ENCODE data around the gene PHOSPHO2. TPM values are rescaled to one million over a fixed set of nuclear protein-coding genes. Genes with fewer than 3 reads are reported as not detected.

The PHOSPHO2 gene
- total and polyA plus RNA-seq, 2 donors = 4.6 to 15.8 TPM

DNA sequence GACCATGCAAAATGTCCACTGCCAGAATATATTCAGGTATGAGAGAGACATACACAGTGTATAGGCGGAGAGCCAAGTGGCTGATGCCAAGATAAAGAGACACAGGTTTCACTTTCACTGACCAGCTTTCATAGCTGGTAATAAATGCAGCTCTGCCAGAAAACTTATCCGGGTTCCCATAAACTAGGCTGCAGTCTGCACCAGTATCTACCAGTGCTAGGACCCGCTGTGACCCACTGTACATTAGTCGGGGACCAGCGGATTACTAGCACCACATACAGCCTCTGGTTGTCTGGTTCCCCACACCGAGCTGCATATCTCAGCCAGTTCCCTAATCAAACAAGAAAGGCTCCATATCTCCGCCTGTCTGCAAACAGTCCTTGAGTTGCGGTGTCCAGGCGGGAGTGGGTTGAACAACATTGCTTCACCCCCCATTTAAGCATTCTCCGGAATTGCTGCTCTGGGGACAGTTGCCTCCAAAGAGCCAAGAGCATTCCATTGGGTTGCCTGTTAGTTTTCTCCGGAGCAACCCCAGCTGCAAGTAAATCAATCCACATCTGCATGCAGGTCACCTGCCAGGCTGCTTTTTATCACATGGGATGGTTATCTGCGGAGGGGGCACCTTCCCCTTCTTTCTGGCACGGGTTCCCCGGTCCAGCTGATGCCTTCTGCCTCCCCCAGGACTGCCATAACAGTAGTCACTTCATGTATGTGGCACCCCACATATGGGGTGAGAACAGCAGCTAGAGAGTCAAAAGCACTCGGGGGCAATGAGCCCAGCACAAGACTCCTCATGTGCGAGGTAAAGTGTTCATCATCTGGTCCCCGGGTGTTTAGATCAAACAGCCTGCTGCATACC lies 21.3 kb downstream of the PHOSPHO2 start:
- Histone ChIP-seq H3K36me3 (ENCODE audit: insufficient read depth) (no peaks in the 10 kb centered on the region), H3K4me3 (ENCODE audit: low read depth, low read length) (peak overlapping the region; percentile 6), H3K4me1 (ENCODE audit: insufficient read depth) (no peaks in the 10 kb centered on the region), H3K27ac (ENCODE audit: low read depth) (no peak overlapping the region)
- 18% methylated on average over 17 of the region's 17 CpGs for WGBS
- DNase-seq (ENCODE audit: extremely low spot score) = peak; percentile 41

DNA sequence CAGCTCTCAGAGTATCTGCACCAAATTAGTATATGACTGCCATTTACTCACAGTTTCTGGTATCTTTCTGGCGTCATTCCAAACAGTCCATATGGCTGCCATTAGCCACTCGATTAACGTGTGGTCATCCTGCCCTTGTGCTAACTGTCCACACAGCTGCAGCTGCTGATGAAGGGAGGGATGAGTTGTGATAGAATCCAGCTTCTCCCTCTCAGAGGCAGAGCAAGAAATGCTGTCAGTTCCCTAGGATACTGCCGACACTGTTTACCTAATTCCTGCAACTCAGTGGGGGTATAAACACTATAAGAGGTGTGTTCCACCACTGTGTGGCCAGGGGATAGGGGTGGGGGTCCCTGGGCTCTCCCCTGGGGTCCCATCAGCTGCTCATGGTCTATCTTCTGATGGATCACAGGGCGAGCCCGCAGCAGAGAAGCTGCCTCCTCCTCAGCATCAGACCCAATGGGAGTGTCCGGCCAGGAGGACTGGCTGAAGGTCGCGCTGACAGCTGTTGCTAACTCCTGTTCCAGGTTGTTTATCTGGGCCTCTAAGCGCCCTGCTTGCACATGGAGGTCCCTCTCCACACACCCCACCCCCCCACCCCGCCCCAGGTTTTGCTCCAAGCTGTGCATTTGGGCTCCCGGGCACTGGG lies 22.1 kb downstream of the PHOSPHO2 start:
- no peaks in the 10 kb centered on the region for H3K36me3 ChIP-seq (ENCODE audit: insufficient read depth)
- 22% methylated on average over 12 of the region's 12 CpGs for WGBS
- H3K27ac ChIP-seq (ENCODE audit: low read depth) = no peak overlapping the region
- DNase-seq (ENCODE audit: extremely low spot score) = peak; percentile 59
- no peak overlapping the region for H3K4me3 ChIP-seq (ENCODE audit: low read depth, low read length)
- no peaks in the 10 kb centered on the region for H3K4me1 ChIP-seq (ENCODE audit: insufficient read depth)

DNA sequence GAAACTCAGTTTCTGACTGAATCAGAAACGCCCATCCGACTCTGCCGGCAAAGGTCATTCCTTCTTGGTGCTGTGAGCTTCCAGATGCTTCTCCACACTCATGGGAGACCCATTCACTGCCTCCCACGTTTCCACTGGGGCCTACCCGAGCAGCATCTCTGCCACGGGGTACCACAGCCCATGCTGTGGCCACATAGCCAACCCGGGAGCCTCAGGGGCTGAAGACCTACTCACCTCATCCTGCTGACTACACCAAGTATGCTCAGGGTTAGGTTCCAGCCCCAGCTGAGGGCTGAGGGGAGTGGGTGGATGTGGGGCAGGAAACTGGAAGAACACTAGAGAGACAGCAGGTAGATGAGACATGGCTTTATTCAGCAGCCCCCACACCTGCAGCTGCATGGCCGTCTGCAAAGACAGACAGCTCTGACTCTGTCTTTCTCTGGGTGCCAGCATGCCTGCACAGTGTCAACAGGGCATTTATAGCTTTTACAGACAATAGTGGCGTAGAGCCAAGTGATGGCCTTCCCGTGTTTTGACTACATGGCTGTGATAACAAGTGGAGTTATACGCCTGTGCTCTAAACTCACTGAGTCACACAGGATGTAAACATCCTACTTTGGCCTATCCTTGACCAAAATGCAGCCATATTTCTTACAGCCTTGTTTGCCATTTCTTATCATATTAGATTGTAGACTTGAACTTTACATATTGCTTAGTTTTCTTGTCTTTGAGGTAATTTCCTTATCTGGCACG lies 22.8 kb downstream of the PHOSPHO2 start:
- peak; percentile 36 for DNase-seq (ENCODE audit: extremely low spot score)
- no peaks in the 10 kb centered on the region for H3K4me1 ChIP-seq (ENCODE audit: insufficient read depth)
- no peak overlapping the region for H3K27ac ChIP-seq (ENCODE audit: low read depth)
- 57% methylated on average over 12 of the region's 12 CpGs for WGBS
- no peaks in the 10 kb centered on the region for H3K36me3 ChIP-seq (ENCODE audit: insufficient read depth)
- H3K4me3 ChIP-seq (ENCODE audit: low read depth, low read length) = no peak overlapping the region

DNA sequence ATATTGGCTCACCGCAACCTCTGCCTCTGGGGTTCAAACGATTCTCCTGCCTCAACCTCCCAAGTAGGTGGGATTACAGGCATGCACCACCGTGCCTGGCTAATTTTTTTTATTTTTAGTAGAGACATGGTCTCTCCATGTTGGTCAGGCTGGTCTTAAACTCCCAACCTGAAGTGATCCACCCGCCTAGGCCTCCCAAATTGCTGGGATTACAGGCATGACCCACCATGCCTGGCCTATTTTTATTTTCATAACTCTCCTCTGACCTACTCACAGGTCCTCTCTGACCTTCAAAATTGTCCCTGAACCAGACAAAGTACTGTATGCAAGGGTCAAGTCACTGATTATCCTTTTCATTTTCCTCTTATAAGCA lies 23.4 kb downstream of the PHOSPHO2 start:
- no peaks in the 10 kb centered on the region for H3K4me1 ChIP-seq (ENCODE audit: insufficient read depth)
- WGBS = 81% methylated on average over 4 of the region's 4 CpGs
- H3K27ac ChIP-seq (ENCODE audit: low read depth) = no peak overlapping the region
- no peak overlapping the region for H3K4me3 ChIP-seq (ENCODE audit: low read depth, low read length)
- H3K36me3 ChIP-seq (ENCODE audit: insufficient read depth) = no peaks in the 10 kb centered on the region
- no peak for DNase-seq (ENCODE audit: extremely low spot score)

DNA sequence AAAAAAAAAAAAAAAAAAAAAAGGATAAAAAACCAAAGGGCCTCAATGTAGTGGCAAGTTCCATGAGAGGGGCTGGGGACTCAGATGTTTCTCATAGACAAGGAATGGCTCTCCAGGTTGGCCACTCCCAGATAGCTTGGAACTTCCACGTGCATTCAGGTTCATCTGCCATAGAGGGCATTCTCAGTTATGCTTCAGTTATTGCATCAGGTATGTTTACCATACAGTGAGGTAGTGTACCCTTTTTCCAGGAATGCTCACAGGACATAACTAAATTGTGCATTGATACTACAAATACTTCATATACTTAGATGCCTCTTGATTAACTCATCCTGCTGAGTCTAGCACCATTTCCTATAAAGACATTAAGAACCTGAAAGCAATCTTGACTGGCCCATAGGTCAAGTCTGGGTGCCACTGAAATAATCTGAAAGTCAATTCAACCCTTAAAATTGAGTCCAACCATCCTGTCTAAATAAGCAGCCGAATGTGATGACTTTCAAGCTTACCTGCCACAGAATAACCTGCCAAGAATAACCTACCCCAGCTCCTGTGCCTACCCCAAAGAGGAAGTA lies 24.7 kb downstream of the PHOSPHO2 start:
- no peaks in the 10 kb centered on the region for H3K36me3 ChIP-seq (ENCODE audit: insufficient read depth)
- H3K27ac ChIP-seq (ENCODE audit: low read depth) = no peak overlapping the region
- WGBS = 89% methylated on average over 2 of the region's 2 CpGs
- no peak for DNase-seq (ENCODE audit: extremely low spot score)
- no peak overlapping the region for H3K4me3 ChIP-seq (ENCODE audit: low read depth, low read length)
- H3K4me1 ChIP-seq (ENCODE audit: insufficient read depth) = no peaks in the 10 kb centered on the region

DNA sequence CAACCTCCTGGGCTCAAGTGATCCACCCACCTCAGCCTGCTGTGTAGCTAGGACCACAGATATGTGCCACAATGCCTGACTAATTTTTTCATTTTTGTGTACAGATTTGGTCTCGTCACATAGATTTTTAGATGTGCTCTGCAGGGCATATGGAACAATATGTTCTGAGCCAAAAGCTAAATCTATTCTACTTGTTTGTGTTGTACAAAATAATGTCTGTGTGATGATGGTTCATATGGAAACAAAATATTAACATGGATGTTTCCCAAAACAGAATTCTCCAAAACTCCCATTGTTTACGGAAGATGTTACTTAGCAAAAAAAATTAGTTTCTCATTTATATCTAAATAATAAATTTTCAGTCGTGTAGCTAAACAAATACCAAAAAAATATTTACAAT lies 26.7 kb downstream of the PHOSPHO2 start:
- no peaks in the 10 kb centered on the region for H3K36me3 ChIP-seq (ENCODE audit: insufficient read depth)
- H3K4me3 ChIP-seq (ENCODE audit: low read depth, low read length) = no peak overlapping the region
- 51% methylated on average over 3 of the region's 3 CpGs for WGBS
- H3K27ac ChIP-seq (ENCODE audit: low read depth) = no peak overlapping the region
- no peak for DNase-seq (ENCODE audit: extremely low spot score)
- H3K4me1 ChIP-seq (ENCODE audit: insufficient read depth) = no peaks in the 10 kb centered on the region

DNA sequence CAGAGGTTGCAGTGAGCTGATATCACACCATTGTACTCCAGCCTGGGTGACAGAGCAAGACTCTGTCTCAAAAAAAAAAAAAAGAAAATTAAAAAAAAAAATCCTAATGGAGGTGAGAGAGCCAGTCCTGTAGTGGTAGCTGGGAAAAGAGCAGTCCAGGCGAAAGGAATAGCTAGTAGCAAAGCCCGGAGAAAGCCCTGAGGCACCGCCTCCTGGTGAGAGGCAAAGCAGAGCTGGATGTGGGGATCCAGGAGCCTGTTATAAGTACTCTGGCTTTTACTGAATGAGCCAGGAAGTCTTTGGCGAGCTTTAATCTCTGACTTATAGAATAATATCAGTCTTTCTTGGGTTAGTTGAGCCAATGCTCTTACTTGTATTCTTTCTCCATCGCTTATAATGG lies 32.8 kb downstream of the PHOSPHO2 start:
- H3K4me1 ChIP-seq (ENCODE audit: insufficient read depth) = no peaks in the 10 kb centered on the region
- no peak for DNase-seq (ENCODE audit: extremely low spot score)
- no peaks in the 10 kb centered on the region for H3K36me3 ChIP-seq (ENCODE audit: insufficient read depth)
- WGBS = 85% methylated on average over 5 of the region's 5 CpGs
- no peak overlapping the region for H3K27ac ChIP-seq (ENCODE audit: low read depth)
- H3K4me3 ChIP-seq (ENCODE audit: low read depth, low read length) = no peak overlapping the region

DNA sequence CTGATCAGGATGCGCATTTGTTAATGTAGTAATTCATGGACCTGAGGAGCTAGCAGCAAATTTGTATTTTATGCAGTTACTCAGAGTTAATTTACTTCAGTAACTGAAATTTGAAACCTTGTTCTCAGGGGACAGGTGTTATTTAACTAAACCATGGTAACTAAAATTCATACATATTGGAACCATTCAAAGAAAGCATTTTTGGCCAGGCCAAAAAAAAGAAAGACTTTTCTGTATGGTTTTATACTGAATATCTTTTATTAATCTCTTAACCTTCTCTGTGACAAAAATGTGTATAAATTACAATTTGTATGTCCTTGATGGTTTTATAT lies 35.0 kb downstream of the PHOSPHO2 start:
- no peak for DNase-seq (ENCODE audit: extremely low spot score)
- H3K27ac ChIP-seq (ENCODE audit: low read depth) = no peak overlapping the region
- no peak overlapping the region for H3K4me3 ChIP-seq (ENCODE audit: low read depth, low read length)
- no peaks in the 10 kb centered on the region for H3K36me3 ChIP-seq (ENCODE audit: insufficient read depth)
- H3K4me1 ChIP-seq (ENCODE audit: insufficient read depth) = no peaks in the 10 kb centered on the region
- WGBS = 95% methylated on average over 1 of the region's 1 CpG

DNA sequence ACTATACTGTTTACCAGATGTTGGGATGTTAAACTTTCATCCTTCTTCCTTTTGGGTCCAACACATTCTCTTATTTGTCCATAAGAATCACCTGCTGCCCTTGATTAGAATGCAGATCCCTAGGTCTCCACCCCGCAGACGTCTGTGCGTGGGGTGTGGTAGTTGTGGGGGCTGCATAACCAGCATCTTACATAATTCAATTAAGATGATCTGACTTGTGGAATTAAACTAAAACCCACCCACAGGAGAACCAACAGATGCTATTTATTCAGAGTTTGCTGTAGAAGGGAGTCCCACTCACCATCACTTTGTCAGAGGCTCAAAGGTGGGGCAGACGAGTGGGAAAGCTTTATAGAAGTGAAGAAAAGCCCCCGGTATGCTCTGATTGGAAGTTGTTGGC lies 37.8 kb downstream of the PHOSPHO2 start:
- Histone ChIP-seq H3K36me3 (ENCODE audit: insufficient read depth) (no peaks in the 10 kb centered on the region), H3K27ac (ENCODE audit: low read depth) (no peak overlapping the region), H3K4me3 (ENCODE audit: low read depth, low read length) (no peak overlapping the region), H3K4me1 (ENCODE audit: insufficient read depth) (no peaks in the 10 kb centered on the region)
- DNase-seq (ENCODE audit: extremely low spot score) = no peak
- WGBS = 54% methylated on average over 5 of the region's 5 CpGs

DNA sequence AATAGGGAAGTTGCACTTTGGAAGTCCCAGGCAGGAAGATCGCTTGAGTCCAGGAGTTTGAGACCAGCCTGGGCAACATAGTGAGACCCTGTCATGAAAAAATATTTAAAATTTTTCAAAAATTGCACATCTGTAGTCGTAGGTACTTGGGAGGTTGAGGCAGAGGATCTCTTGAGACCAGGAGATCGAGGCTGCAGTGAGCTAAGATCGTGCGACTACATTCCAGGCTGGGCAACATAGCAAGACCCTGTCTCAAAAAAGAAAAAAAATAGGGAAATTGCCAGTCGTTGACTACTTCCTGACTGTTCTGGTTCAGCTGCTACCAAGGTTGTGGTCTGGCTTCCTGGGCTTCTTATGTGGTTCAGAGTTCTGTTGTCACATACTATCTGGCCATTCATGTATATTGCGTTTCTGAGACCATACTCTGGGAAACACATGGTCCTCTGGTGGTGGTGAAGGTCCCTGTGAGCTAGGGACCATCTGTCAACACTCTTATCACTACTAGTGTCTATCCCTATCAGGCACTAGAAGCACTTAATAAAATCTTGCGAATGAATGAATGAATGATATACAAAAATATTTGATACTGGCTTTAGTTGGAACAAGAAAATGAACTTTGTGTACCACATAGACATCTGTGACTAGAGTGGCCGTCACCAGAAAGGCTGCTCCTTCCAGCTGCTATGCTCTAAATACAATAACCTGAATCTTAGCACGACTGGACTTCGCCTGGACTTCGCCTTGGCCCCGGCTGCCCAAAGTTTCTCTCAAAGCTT lies 38.5 kb downstream of the PHOSPHO2 start:
- Histone ChIP-seq H3K4me3 (ENCODE audit: low read depth, low read length) (peak overlapping the region; percentile 93), H3K27ac (ENCODE audit: low read depth) (no peak overlapping the region), H3K36me3 (ENCODE audit: insufficient read depth) (no peaks in the 10 kb centered on the region), H3K4me1 (ENCODE audit: insufficient read depth) (no peaks in the 10 kb centered on the region)
- WGBS = 49% methylated on average over 13 of the region's 13 CpGs
- no peak for DNase-seq (ENCODE audit: extremely low spot score)

DNA sequence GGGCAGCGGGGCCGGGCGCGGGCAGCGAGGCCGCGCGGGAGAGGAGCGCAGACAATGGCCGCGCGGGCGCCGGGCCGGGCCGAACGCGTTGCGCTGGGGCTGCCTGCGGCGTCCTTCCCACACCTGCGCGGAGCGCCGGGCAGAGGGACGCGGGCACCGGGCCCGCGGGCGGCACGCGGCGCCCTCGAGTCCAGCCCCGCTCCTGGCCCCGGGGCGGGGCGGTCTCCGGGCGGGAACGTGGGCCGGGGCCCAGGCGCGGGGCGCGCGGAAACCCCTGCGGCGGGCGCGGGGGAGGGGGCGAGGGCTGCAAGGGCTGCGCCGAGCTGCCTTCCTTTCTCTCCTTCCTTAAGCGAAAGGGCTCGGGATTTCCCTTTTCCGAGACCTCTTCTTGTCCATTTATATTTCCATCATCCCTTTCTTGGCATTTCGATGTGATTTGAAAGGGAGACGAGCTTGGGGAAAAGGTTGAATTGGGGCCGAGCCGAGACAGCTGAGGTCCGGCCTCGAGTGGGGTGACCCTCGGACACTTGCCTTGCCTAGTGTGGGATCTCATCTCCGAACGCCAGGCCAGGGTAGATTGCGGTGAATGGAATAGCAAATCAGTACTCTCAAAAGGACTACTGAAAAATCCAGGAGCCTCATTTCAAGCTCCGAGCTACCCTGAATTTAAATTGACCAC lies 40.0 kb downstream of the PHOSPHO2 start:
- Histone ChIP-seq H3K4me3 (ENCODE audit: low read depth, low read length) (peak overlapping the region; percentile 93), H3K36me3 (ENCODE audit: insufficient read depth) (no peaks in the 10 kb centered on the region), H3K27ac (ENCODE audit: low read depth) (no peak overlapping the region), H3K4me1 (ENCODE audit: insufficient read depth) (no peaks in the 10 kb centered on the region)
- peak; percentile 10 for DNase-seq (ENCODE audit: extremely low spot score)
- 2% methylated on average over 69 of the region's 69 CpGs for WGBS

DNA sequence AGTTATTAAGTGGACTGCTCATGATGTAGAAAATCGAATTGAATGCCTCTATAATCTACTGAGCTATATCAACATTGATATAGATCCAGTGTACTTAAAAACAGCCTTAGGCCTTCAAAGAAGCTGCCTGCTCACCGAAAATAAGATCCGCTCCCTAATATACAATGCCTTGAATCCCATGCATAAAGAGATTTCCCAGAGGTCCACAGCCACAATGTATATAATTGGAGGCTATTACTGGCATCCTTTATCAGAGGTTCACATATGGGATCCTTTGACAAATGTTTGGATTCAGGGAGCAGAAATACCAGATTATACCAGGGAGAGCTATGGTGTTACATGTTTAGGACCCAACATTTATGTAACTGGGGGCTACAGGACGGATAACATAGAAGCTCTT lies 41.4 kb downstream of the PHOSPHO2 start:
- Histone ChIP-seq H3K4me3 (ENCODE audit: low read depth, low read length) (no peak overlapping the region), H3K27ac (ENCODE audit: low read depth) (no peak overlapping the region), H3K4me1 (ENCODE audit: insufficient read depth) (no peaks in the 10 kb centered on the region), H3K36me3 (ENCODE audit: insufficient read depth) (no peaks in the 10 kb centered on the region)
- WGBS = 80% methylated on average over 4 of the region's 4 CpGs
- DNase-seq (ENCODE audit: extremely low spot score) = no peak

DNA sequence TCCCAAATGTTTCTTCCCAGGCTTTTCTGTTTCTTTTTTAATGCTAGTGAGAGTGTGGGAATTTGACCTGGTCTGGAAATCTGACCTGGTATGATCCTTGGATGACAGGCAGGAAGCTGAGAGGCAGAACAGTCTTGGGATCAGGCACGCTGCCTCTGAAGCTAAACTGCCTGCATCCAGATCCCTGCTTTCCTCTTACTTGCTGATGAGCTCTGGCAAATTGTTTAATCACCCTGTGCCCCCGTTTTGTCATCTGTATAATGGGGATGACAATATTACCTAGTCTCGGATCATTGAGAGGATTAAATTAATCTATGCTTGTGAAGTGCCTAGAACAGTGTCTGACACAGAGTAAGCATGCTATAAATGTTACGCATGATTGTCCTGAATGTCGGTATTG lies 42.6 kb downstream of the PHOSPHO2 start:
- WGBS = 65% methylated on average over 5 of the region's 5 CpGs
- H3K36me3 ChIP-seq (ENCODE audit: insufficient read depth) = no peaks in the 10 kb centered on the region
- H3K4me1 ChIP-seq (ENCODE audit: insufficient read depth) = no peaks in the 10 kb centered on the region
- DNase-seq (ENCODE audit: extremely low spot score) = no peak
- no peak overlapping the region for H3K27ac ChIP-seq (ENCODE audit: low read depth)
- H3K4me3 ChIP-seq (ENCODE audit: low read depth, low read length) = no peak overlapping the region

All from urinary bladder (tissue), 4 donors.